GM18526 (cell line): Measurements from ENCODE around the gene RAB34.

ENCODE experiments used
- POLR2A ChIP-seq: IDR thresholded peaks from 3 replicates; pipeline ENCODE4 v1.6.1; 2011; ENCODE audit not compliant: insufficient read length; ENCODE audit errors: extremely low read depth

The RAB34 gene

DNA sequence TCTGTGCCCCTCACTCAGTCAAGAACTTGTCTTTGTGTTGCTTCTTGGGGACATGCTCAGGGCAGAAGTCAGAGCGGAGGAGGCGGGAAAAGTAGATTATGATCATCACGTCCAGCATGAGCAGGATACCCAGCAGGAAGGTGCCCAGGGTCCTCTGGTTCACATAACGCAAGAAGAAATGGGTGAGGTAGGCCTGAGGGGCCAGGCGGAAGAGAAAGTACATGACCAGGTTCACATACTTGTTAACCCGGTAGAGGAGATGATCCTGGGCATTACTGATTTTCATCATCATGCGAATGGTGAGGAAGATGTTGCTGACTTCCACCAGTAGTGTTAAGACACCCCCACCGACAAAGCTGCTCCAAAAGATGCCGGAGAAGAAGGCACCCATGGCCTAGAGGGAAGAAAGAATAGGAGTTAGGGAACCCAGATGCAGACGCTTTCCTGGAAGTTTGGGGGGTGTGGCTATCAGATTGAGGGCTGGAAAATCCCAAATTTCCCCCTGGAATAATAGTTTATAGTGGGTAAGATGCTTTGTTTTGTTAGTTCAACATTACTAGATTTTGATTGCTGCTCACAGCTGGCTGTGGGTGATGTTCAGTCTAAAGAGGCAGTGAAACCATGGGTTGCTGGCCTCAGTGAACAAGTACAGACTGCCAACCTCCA is 7.0 kb upstream of the RAB34 start:
- TF ChIP-seq POLR2A, result no peak

DNA sequence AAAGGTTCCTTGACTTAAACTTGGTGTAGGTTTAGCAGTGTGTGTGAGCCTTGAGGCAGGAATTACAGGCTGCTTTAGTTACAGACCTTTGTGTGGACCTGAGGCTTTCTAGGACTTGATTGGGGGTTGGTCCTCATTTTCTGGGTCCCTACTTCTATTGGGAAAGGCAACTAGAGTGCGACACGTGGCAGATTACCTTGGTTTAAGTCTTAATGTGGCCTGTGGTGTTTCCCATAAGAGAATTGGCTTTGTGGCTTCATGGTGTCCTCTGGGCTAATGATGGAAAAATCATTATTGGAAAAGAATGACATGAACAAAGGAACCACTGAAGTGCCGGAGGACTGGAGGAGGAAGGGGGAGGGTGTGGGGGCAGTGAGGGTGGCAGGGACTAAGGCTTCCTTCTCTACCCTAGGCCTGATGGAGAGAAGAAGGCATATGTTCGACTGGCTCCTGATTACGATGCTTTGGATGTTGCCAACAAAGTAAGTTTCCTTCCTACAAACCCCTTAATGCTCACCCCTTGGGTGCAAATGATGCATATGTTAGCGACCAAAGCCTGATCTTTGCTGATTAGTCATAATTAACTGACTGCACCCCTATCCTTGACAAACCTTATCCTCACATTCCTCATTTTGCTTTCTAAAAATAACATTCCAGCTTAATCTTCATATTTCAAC is 5.6 kb upstream of the RAB34 start:
- TF ChIP-seq POLR2A, result no peak

DNA sequence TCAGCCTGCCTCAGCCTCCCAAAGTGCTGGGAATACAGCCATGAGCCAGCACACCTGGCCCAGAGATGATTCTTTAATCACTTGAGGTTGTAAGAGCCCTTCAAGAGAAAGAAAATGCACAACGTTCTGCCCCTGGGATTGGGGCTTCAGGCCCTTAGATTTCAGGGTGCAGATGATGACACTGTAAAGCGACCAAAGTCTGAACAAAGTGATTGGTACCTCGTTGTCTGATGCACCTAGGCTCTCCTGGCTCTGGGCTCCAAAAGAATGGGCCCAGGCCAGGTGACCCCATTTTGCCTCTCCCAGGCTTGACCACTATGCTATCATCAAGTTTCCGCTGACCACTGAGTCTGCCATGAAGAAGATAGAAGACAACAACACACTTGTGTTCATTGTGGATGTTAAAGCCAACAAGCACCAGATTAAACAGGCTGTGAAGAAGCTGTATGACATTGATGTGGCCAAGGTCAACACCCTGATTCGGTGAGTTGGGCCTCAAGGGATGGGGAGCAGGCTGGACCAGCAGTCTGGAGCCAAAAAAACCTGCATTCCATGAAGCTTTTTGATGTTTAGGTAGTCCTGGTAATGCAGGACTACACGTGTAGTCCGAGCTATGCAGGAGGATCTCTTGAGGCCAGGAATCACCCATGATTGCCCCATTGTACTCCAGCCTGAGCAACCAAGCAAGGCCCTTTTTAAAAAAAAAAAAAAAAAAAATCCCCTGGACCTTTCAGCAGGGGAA is 4.9 kb upstream of the RAB34 start:
- TF ChIP-seq POLR2A, result no peak

DNA sequence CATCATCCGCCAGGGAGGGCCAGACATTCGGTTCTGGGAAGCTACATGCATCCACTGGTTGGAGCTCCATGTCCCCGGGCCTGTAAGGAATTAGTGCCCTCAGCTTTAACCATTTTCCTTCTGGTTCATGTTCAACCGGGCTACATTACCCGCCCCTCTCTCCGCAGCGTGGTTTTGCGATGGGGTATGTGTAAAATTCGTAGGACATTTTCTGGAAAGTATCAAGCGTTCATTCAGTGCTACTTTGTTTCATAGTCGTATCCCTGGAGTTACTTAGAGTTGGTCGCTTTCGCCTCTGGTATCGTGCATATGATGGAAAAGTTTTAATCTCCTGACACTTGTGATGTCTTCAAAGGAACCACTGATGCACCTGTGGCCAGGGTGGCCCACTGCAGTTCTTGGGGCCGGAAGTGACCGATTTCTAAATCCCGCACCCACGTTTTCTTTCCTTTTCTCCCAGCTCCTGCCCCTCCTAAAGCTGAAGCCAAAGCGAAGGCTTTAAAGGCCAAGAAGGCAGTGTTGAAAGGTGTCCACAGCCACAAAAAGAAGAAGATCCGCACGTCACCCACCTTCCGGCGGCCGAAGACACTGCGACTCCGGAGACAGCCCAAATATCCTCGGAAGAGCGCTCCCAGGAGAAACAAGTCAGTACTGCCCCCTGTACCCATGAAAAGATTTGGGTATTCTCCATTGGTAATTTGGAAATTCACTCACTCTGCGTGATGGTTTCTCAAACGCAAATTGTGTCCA is 2.8 kb upstream of the RAB34 start:
- TF ChIP-seq POLR2A, result no peak

DNA sequence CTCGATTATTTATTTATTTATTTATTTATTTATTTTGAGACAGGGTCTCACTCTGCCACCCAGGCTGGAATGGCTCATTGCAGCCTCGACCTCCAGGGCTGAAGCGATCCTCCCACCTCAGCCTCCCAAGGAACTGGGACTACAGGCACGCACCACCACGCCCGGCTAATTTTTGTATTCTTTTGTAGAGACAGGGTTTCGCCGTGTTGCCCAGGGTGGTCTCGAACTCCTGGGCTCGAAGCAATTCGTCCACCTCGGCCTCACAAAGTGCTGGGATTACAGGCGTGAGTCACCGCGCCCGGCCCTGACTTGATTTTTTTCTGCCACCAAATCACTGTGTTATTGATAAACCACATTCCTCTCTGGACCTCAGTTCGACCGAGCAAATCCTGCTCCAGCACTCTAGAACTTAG is 1.4 kb upstream of the RAB34 start:
- TF ChIP-seq POLR2A, result no peak

DNA sequence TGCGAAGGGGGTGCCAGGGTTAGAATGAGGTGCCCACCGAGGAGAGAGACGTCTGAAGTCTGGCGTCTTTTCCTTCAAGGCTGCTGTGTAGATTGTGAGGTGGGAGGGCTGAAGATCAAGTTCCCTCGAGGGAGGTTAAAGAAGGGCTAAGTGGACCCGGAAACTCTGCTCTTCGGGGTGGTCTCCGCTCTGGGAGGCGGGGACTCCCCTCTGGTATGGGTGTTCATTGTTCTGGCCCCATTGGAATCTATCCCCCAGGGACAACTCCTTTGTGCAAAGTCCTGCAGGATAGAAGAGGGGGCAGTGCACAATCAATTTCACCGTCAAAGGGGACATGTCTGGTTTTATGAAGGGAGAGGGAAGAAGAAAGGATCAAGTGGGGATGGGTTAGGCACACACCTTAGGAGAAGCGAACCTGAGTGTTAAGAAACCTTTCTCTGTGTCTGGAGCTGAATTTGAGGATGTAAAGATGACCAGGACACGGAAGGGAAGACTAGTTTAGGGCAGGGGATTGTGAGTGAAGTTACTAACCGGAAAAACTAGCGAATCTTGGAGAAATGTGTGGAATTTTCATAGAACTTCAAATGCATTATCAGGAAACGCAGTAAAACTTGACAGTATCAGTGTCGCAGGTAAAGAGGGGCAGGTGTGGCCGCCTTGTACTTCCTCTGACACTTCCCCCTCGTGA is 809 bp upstream of the RAB34 start:
- no peak for TF ChIP-seq POLR2A

DNA sequence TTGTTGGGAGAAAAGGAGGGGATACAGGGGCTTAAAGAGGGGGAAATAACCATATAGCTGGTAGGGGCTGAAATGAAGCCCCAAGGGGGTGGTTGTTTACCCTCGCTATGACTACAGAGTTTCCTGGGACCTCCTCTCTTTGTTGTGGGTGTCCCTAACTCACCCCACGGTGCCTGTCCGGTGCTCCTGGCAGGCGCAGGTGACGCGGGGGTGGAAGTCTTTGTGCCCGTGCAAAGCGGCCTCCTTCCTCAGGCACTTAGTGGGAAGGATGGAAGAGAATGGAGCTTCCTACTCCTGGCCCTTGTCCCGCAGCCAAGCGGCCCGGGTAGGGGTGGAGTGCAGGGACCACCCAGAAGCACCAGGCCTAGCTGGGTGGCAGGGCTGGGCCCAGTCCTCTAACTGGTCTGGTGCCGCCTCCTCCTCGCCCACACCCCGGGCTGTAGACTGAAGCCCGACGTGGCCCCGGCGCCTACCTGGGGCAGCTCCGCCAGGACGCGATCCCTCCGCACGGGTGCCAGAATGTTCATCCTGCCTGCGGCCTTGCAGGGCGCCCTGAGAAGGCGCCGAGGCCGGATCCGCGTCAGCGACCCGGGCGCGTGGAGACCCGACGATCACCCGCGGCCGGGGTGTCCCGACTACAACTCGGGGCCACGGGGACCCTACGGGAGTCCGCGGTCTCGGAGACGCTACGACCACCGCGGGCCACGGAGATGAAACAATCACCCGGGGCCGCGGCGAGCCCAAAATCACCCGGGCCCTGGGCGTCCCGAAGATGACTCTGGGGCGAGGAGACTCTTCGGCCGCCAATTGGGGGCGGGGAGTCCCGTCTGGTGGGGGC is 709 bp downstream of the RAB34 start:
- TF ChIP-seq POLR2A, result no peak

DNA sequence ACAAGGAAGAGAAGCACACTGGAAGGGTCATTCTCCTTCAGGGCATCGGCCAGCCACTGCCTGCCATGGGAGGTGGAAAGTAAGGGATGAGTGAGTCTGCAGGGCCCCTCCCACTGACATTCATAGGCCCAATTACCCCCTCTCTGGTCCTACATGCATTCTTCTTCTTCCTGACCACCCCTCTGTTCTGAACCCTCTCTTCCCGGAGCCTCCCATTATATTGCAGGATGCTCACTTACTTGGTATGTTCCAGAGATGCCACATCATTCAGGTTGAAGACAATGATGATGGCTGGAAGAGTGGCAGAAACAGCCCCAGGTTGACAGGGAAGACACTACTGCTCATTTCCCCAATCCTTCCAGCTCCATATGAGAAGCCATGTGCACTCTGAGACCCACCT is 2.5 kb downstream of the RAB34 start:
- TF ChIP-seq POLR2A, result no peak

DNA sequence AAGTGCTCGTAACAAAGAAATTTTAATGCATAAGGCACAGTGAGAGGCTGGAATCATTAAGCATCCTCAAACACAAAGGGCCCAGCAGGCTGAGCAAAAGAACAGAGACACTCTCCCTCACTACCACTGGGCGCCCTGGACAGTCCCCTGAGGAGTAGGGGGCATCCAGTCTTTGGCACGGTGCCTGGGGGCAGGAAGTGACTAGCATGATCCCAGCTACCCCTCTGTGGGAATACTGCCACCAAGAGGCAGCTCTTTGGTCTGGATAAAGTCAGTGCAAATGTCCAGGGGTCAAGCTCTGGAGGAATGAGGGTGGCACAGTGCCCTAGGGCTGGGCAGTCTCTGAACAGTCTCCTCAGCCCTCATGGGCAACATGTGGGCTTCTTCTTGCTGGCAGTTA is 3.4 kb downstream of the RAB34 start:
- no peak for TF ChIP-seq POLR2A

DNA sequence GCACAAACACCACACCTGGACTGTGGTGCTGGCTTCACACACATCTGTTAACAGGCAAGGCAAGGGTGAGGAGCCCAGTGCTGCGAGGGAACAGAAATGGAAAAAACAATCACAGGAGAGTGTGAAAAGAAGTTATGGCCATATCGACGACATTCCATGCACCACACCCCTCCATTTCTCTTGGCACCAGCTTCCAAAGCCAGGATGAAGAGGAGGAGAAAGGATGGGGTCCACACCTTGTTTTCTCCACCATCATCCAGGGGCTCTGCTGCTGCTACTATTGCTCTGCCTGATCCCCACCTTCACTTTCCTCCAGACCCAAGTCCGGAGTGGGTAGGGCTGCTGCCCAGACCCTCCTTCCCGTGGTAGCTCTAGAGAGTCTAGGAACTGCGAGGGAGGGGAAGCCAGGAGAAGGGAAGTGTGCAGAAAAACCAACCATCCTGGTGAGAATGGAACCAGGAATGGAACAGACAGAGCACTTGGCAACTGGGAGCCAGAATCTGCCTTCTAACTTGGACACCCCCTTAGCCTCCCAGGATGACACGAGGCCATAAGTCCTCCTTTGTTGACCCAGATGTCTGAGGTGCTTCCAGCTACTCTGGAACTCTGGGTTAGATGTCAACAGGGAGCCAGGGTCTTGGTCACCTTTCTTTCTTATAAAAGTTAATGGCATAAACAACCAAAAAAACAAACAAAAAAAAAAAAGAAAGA is 4.8 kb downstream of the RAB34 start:
- no peak for TF ChIP-seq POLR2A

DNA sequence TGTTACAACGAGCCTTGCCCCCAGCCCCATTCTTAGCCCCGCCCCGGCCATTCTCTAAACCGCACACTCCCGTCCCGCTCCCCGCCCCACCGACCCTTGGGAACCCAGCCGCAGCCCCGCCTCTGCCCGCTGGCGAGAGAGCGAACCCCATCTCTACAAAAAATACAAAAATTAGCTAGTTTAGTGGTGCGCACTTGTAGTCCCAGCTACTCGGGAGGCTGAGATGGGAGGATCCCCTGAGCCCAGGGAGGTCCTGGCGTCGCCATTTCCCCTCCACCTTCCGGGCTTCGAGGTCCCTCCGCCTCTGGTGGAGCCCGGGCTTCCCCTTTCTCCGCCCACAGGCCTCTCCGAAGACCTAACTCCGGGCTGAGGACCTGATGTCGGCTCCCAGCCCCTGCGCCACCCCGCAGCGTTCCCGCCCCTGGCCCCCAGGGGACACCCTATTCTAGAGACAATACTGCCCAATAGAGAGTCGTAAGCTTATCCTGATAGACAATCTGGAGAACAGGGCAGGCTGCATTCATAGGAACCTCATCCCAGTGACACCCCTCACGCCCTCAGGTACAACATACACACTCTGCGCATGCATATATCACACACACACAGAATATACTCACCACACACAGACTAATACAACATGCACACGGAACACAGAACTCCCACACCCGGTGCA is 5.5 kb downstream of the RAB34 start:
- peak; percentile 29 for TF ChIP-seq POLR2A

DNA sequence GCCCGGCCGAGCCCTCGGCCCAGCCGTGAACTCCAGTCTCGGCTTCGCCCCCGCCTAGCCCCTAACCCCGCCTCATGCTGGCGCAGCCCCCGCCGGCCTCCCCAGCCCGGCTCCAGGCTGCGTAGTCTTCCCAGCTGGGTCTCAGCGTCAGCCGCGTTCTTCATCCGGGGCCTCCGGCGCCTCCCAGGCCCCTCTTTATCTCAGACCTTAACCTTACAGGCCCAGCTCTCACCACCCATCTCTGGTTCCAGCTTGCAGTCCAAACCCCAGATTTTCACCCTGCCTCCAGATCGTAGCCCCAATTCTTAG is 6.0 kb downstream of the RAB34 start, which contains the start of gene PROCA1:
TSS of gene PROCA1 (minus strand) at position 166 of the 309 bp plus-strand sequence. CDS start 228 bp downstream, outside the sequence.
- TF ChIP-seq POLR2A, result no peak
